ENCODE measurements around the gene BLOC1S3. TPM values are rescaled to one million over a fixed set of nuclear protein-coding genes. Genes with fewer than 3 reads are reported as not detected.
A peak's percentile ranks its signal among the peaks of the same experiment; 100 is the strongest.

Gene BLOC1S3
- polyA plus RNA-seq, 2 of the 4 experiments (the other 2 are of a cell fraction), result 7.5 to 12.2 TPM

DNA sequence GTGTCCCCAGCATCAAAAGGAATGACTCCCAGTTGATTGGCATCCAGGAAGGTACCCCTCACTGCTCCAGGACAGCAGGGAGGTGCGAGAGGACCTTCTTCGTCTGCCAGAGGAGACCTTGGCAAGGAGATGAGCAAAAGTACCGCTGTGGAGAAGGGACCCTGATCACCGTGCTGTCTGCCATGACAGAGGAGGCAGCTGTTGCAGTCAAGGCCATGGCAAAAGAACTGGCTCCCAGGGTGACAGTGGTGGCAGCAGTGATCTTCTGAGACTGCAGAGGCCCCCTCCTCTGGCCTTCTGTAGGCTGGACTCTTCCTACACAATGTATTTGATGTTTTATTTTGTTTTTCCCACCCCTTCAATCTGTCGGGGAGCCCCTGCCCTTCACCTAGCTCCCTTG is 49.8 kb upstream of the BLOC1S3 start:
- ATAC-seq, result no peak
- 92% methylated on average over 5 of the region's 5 CpGs for WGBS (ENCODE audit: missing lambda C conversion rate)
- peaks cover 10% of the 10 kb centered on the region for H3K4me1 ChIP-seq
- H3K4me2 ChIP-seq, result no peak overlapping the region
- H3K4me3 ChIP-seq, result no peak overlapping the region
- TF ChIP-seq, protein P1, sequence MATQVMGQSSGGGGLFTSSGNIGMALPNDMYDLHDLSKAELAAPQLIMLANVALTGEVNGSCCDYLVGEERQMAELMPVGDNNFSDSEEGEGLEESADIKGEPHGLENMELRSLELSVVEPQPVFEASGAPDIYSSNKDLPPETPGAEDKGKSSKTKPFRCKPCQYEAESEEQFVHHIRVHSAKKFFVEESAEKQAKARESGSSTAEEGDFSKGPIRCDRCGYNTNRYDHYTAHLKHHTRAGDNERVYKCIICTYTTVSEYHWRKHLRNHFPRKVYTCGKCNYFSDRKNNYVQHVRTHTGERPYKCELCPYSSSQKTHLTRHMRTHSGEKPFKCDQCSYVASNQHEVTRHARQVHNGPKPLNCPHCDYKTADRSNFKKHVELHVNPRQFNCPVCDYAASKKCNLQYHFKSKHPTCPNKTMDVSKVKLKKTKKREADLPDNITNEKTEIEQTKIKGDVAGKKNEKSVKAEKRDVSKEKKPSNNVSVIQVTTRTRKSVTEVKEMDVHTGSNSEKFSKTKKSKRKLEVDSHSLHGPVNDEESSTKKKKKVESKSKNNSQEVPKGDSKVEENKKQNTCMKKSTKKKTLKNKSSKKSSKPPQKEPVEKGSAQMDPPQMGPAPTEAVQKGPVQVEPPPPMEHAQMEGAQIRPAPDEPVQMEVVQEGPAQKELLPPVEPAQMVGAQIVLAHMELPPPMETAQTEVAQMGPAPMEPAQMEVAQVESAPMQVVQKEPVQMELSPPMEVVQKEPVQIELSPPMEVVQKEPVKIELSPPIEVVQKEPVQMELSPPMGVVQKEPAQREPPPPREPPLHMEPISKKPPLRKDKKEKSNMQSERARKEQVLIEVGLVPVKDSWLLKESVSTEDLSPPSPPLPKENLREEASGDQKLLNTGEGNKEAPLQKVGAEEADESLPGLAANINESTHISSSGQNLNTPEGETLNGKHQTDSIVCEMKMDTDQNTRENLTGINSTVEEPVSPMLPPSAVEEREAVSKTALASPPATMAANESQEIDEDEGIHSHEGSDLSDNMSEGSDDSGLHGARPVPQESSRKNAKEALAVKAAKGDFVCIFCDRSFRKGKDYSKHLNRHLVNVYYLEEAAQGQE (IDR thresholded peaks at IDR 0.05), result no peak
- TF ChIP-seq HEYL (CRISPR knock-in tag; IDR thresholded peaks at IDR 0.05) (no peak), MYC (IDR thresholded peaks at IDR 0.05; ENCODE audit: borderline replicate concordance, low read length) (no peak), NFE2L2 (conservative IDR thresholded peaks at IDR 0.05; ENCODE audit: low read length) (no peak), SREBF2 (IDR thresholded peaks at IDR 0.05) (no peak)
- TF ChIP-seq, protein P2, sequence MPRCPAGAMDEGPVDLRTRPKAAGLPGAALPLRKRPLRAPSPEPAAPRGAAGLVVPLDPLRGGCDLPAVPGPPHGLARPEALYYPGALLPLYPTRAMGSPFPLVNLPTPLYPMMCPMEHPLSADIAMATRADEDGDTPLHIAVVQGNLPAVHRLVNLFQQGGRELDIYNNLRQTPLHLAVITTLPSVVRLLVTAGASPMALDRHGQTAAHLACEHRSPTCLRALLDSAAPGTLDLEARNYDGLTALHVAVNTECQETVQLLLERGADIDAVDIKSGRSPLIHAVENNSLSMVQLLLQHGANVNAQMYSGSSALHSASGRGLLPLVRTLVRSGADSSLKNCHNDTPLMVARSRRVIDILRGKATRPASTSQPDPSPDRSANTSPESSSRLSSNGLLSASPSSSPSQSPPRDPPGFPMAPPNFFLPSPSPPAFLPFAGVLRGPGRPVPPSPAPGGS (IDR thresholded peaks at IDR 0.05), result no peak
- no peak for FAIRE-seq
- no peak for DNase-seq (ENCODE audit: low read depth in 1 of 2, low spot score in 1 of 2)
- no peak overlapping the region for H3K27ac ChIP-seq
- POLR2A ChIA-PET, result no interaction called here
- H3K9me3 ChIP-seq, result no peaks in the 10 kb centered on the region
- CTCF ChIA-PET, result interaction anchor here (1.2 to 6.1 kb wide), 3 partner anchors 29 to 210 kb away, joined by 3 to 46 read pairs (median 12); no protein-coding TSS in a partner anchor

DNA sequence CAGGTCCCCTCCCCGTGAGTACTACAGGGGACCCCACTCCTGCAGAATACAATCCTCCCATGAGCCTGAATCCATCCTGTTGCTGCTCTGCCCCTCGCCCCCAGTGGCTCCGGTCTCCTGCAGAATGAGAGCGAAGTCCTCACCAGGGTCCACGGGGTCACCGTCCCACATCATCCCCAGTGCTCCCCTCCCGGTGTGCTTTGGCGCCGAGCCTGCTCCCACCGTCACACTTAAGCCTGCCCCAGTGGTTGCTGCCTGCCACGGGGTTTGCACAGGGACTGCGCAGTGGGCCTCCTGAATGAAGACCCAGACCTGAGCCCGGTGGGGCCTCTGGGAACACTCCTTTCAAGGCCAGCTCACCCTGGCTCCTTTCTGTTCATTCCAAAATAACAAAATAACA is 48.3 kb upstream of the BLOC1S3 start:
- Histone ChIP-seq H3K4me3 (no peak overlapping the region), H3K9me3 (no peaks in the 10 kb centered on the region), H3K27ac (peak overlapping the region in 1 of 2 experiments; percentile 13; a peak in 2 of 6 replicates), H3K4me1 (peaks cover 10% of the 10 kb centered on the region), H3K4me2 (peak overlapping the region; percentile 35; the same call in 2 of the 3 replicates)
- FAIRE-seq (no peak), ATAC-seq (no peak), DNase-seq (ENCODE audit: low read depth in 1 of 2, low spot score in 1 of 2) (no peak)
- no peak for TF ChIP-seq POLR2A (IDR thresholded peaks at IDR 0.05; ENCODE audit: low read length)
- no peak for TF ChIP-seq CBX8 (IDR thresholded peaks at IDR 0.05)
- TF ChIP-seq ZC3H11A (IDR thresholded peaks at IDR 0.05), result no peak
- TF ChIP-seq, protein P3, sequence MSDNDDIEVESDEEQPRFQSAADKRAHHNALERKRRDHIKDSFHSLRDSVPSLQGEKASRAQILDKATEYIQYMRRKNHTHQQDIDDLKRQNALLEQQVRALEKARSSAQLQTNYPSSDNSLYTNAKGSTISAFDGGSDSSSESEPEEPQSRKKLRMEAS (IDR thresholded peaks at IDR 0.05), result no peak
- TF ChIP-seq NFE2L2 (conservative IDR thresholded peaks at IDR 0.05; ENCODE audit: low read length), result no peak
- TF ChIP-seq, protein P1 (IDR thresholded peaks at IDR 0.05), result no peak
- TF ChIP-seq, protein P4, sequence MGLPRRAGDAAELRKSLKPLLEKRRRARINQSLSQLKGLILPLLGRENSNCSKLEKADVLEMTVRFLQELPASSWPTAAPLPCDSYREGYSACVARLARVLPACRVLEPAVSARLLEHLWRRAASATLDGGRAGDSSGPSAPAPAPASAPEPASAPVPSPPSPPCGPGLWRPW (IDR thresholded peaks at IDR 0.05), result no peak
- no peak for TF ChIP-seq HEYL (CRISPR knock-in tag; IDR thresholded peaks at IDR 0.05)
- no peak for TF ChIP-seq PHF8 (IDR thresholded peaks at IDR 0.05; ENCODE audit: borderline replicate concordance, low read depth)
- no peak for TF ChIP-seq HOXB13 (CRISPR knock-in tag; IDR thresholded peaks at IDR 0.05; ENCODE audit: low read depth)
- no peak for TF ChIP-seq JUN (IDR thresholded peaks at IDR 0.05)
- no peak for TF ChIP-seq SMC3 (IDR thresholded peaks at IDR 0.05)
- no peak for TF ChIP-seq RNF2 (IDR thresholded peaks at IDR 0.05; ENCODE audit: borderline replicate concordance, low read depth)
- no peak for TF ChIP-seq EP300 (IDR thresholded peaks at IDR 0.05)
- CTCF ChIA-PET, result interaction anchor here (1.1 to 2.8 kb wide), 7 partner anchors 13 to 91 kb away, joined by 3 to 16 read pairs (median 7); partner anchors contain the start of gene GEMIN7
- POLR2A ChIA-PET, result no interaction called here
- 92% methylated on average over 13 of the region's 13 CpGs for WGBS (ENCODE audit: missing lambda C conversion rate)

Data from A549 (cell line).